Loucy (cell line): Measurements from ENCODE around the gene B4GALT2.

ENCODE experiments used
- H2AFZ ChIP-seq: fragments of 200-600 bp; sonication (generic); 2 replicates; pipeline ENCODE4 v1.6.0; 2016; ENCODE audit warnings: antibody characterized with exemption, mild to moderate bottlenecking, low read length, moderate library complexity
- H3F3A ChIP-seq: fragments of 200-600 bp; 2 replicates; pipeline ENCODE4 v1.6.0; 2016; ENCODE audit warnings: antibody characterized with exemption, low read depth, mild to moderate bottlenecking
- H3K27me3 ChIP-seq: fragments of 200-600 bp; sonication (generic); 2 replicates; pipeline ENCODE4 v1.6.1; 2014; ENCODE audit warnings: low read length, mild to moderate bottlenecking; ENCODE audit not compliant: insufficient read depth, poor library complexity, severe bottlenecking
- H3K36me3 ChIP-seq: fragments of 200-600 bp; sonication (generic); 2 replicates; pipeline ENCODE4 v1.6.1; 2016; ENCODE audit warnings: low read length; ENCODE audit not compliant: insufficient read depth
- H3K4me1 ChIP-seq: fragments of 200-600 bp; sonication (generic); 2 replicates; pipeline ENCODE4 v1.5.1; 2014; ENCODE audit warnings: low read length, mild to moderate bottlenecking; ENCODE audit not compliant: insufficient read depth, poor library complexity, severe bottlenecking
- H3K4me2 ChIP-seq: fragments of 200-600 bp; sonication (generic); 2 replicates; pipeline ENCODE4 v1.6.0; 2014; ENCODE audit warnings: antibody characterized with exemption, low read length, low read depth, mild to moderate bottlenecking; ENCODE audit not compliant: poor library complexity, severe bottlenecking
- H3K4me3 ChIP-seq: fragments of 200-600 bp; sonication (generic); 2 replicates; pipeline ENCODE4 v1.5.1; 2014; ENCODE audit warnings: low read length, mild to moderate bottlenecking, mixed read lengths; ENCODE audit not compliant: poor library complexity, severe bottlenecking
- H3K79me2 ChIP-seq: fragments of 200-600 bp; sonication (generic); 2 replicates; pipeline ENCODE4 v1.6.1; 2014; ENCODE audit warnings: low read length; ENCODE audit not compliant: insufficient read depth
- H3K9ac ChIP-seq: fragments of 200-600 bp; sonication (generic); 2 replicates; pipeline ENCODE4 v1.6.0; 2014; ENCODE audit warnings: mild to moderate bottlenecking, low read depth, low read length, moderate library complexity; ENCODE audit not compliant: poor library complexity, severe bottlenecking
- H3K9me2 ChIP-seq: fragments of 200-600 bp; sonication (generic); replicated peaks from 2 replicates; pipeline ENCODE4 v1.6.1; 2016; ENCODE audit warnings: low read depth, low read length, mixed read lengths
- H3K9me3 ChIP-seq: fragments of 200-600 bp; sonication (generic); 2 replicates; pipeline ENCODE4 v1.6.1; 2014; ENCODE audit warnings: mild to moderate bottlenecking, antibody characterized with exemption, low read length, low read depth; ENCODE audit not compliant: insufficient read depth
- H4K20me1 ChIP-seq: fragments of 200-600 bp; sonication (generic); 2 replicates; pipeline ENCODE4 v1.6.0; 2014; ENCODE audit warnings: antibody characterized with exemption, low read length, mild to moderate bottlenecking; ENCODE audit not compliant: insufficient read depth, poor library complexity, severe bottlenecking
- EZH2phosphoT487 ChIP-seq: fragments of 200-600 bp; IDR thresholded peaks from 2 replicates; pipeline ENCODE4 v1.6.1; 2018; ENCODE audit warnings: antibody characterized with exemption, mild to moderate bottlenecking, moderate library complexity, borderline replicate concordance
- TF ChIP-seq, protein P1 (sequence below): fragments of 200-600 bp; sonication (generic); conservative IDR thresholded peaks from 2 replicates; pipeline ENCODE4 v1.5.1; 2014; ENCODE audit warnings: mild to moderate bottlenecking, antibody characterized with exemption, low read length

The B4GALT2 gene

DNA sequence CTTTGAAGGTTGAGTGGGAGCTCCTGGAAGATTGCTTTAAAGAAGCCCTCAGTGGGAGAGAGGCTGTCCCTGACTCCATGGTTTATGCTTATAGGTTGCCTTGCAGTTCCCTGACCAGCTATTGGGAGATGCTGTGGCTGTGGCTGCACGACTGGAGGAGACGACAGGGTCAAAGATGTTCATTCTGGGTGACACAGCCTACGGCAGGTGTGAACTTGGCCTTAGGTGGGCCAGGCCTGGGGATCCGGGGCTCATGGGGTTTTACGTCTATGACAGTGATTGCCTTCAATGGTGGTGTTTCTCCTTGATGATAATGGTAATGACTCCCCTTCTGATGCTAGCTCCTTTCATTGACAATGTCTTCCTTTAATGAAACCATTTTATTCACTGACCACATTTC lies 8.5 kb upstream of the B4GALT2 start:
- Histone ChIP-seq H3K36me3 (no peaks in the 10 kb centered on the region), H3K27me3 (no peaks in the 10 kb centered on the region), H3K9ac (peak overlapping the region; percentile 74), H3K4me3 (peak overlapping the region; percentile 97), H3K9me2 (no peaks in the 10 kb centered on the region), H3K4me1 (peaks cover 16% of the 10 kb centered on the region), H3F3A (no peaks in the 10 kb centered on the region; the same call in 1 of the 2 replicates), H4K20me1 (peaks cover 5% of the 10 kb centered on the region), H2AFZ (no peak overlapping the region), H3K4me2 (peak overlapping the region; percentile 97), H3K79me2 (peaks cover 19% of the 10 kb centered on the region), H3K9me3 (no peaks in the 10 kb centered on the region)
- TF ChIP-seq, protein P1, sequence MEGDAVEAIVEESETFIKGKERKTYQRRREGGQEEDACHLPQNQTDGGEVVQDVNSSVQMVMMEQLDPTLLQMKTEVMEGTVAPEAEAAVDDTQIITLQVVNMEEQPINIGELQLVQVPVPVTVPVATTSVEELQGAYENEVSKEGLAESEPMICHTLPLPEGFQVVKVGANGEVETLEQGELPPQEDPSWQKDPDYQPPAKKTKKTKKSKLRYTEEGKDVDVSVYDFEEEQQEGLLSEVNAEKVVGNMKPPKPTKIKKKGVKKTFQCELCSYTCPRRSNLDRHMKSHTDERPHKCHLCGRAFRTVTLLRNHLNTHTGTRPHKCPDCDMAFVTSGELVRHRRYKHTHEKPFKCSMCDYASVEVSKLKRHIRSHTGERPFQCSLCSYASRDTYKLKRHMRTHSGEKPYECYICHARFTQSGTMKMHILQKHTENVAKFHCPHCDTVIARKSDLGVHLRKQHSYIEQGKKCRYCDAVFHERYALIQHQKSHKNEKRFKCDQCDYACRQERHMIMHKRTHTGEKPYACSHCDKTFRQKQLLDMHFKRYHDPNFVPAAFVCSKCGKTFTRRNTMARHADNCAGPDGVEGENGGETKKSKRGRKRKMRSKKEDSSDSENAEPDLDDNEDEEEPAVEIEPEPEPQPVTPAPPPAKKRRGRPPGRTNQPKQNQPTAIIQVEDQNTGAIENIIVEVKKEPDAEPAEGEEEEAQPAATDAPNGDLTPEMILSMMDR = no peak
- no peak for TF ChIP-seq EZH2phosphoT487

DNA sequence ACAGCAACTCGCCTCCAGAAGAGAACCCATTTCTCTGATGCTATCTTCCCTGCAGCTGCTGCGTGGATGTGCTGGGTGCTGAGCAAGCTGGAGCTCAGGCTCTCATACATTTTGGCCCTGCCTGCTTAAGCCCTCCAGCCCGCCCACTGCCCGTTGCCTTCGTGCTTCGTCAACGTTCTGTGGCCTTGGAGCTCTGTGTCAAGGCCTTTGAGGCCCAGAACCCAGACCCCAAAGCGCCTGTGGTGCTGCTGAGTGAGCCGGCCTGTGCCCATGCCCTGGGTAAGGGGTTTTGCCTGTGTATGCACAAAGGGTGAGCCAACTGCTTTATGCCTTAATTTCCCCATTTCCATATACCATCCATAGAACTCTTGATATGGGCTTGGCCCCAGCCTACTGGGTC lies 8.1 kb upstream of the B4GALT2 start:
- peak overlapping the region; percentile 97 for H3K4me3 ChIP-seq
- no peak for TF ChIP-seq EZH2phosphoT487
- TF ChIP-seq, protein P1 = no peak
- H3K27me3 ChIP-seq = no peaks in the 10 kb centered on the region
- H3K9me3 ChIP-seq = no peaks in the 10 kb centered on the region
- H4K20me1 ChIP-seq = peaks cover 9% of the 10 kb centered on the region
- no peak overlapping the region for H2AFZ ChIP-seq
- no peaks in the 10 kb centered on the region for H3K9me2 ChIP-seq
- peak overlapping the region; percentile 97 for H3K4me2 ChIP-seq
- peaks cover 23% of the 10 kb centered on the region for H3K79me2 ChIP-seq
- peak overlapping the region; percentile 74 for H3K9ac ChIP-seq
- H3F3A ChIP-seq = no peaks in the 10 kb centered on the region; the same call in 1 of the 2 replicates
- H3K4me1 ChIP-seq = peaks cover 20% of the 10 kb centered on the region
- no peaks in the 10 kb centered on the region for H3K36me3 ChIP-seq

DNA sequence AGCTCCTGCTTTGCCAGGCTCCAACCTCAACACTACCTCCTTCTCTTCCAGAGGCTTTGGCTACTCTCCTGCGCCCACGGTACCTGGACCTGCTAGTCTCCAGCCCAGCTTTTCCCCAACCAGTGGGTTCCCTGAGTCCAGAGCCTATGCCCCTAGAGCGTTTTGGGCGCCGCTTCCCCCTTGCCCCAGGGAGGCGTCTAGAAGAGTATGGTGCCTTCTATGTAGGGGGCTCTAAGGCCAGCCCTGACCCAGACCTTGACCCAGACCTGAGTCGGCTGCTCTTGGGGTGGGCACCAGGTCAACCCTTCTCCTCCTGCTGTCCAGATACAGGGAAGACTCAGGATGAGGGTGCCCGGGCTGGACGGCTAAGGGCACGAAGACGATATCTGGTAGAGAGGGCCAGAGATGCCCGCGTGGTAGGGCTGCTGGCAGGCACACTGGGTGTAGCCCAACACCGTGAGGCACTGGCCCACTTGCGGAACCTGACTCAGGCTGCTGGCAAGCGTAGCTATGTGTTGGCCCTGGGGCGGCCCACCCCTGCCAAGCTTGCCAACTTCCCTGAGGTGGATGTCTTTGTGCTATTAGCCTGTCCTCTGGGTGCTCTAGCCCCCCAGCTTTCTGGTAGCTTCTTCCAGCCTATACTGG lies 7.6 kb upstream of the B4GALT2 start:
- H4K20me1 ChIP-seq = peaks cover 14% of the 10 kb centered on the region
- H2AFZ ChIP-seq = no peak overlapping the region
- peak overlapping the region; percentile 97 for H3K4me2 ChIP-seq
- H3K9me2 ChIP-seq = no peaks in the 10 kb centered on the region
- peaks cover 29% of the 10 kb centered on the region for H3K79me2 ChIP-seq
- H3K27me3 ChIP-seq = no peaks in the 10 kb centered on the region
- peaks cover 25% of the 10 kb centered on the region for H3K4me1 ChIP-seq
- H3K36me3 ChIP-seq = no peaks in the 10 kb centered on the region
- no peak for TF ChIP-seq EZH2phosphoT487
- TF ChIP-seq, protein P1 = no peak
- H3F3A ChIP-seq = no peaks in the 10 kb centered on the region; the same call in 1 of the 2 replicates
- no peak overlapping the region for H3K9ac ChIP-seq
- H3K9me3 ChIP-seq = no peaks in the 10 kb centered on the region
- no peak overlapping the region for H3K4me3 ChIP-seq
